B cell (primary cell): ENCODE results near the gene OSBP2.

Experiments
- CTCF ChIP-seq: fragments of 200-600 bp; IDR thresholded peaks from one replicate; pipeline ENCODE4 v1.8.0; 2022; ENCODE audit warnings: antibody characterized with exemption, mild to moderate bottlenecking
- EZH2 ChIP-seq: IDR thresholded peaks from 2 replicates; pipeline ENCODE4 v1.6.1; 2012; ENCODE audit warnings: borderline replicate concordance, low read depth, mild to moderate bottlenecking, moderate library complexity, low read length; ENCODE audit not compliant: insufficient read depth, poor library complexity, severe bottlenecking

DNA sequence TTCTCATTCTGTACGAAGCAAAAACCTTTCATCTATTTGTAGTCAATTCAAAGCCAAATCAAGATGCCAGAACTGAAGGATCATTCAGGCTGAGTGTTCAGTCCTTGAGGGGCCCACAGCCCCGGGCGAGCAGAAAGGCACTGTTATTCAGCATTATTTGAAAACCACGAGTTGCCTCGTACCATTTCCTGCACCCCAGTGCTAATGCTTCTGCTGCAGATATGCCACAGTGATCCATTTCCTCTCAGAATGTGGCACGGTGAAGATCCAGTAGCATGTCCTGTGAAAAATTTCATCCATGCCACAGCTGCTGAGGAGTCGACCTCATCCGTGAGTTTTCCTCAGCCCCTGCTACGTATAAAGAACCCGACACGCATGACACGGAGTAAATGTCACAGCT lies 85.4 kb downstream of the OSBP2 start:
- TF ChIP-seq CTCF (no peak), EZH2 (no peak)
